OCI-LY1 (cell line): ENCODE measurements around the gene CD244.

ENCODE experiments used
- H2AFZ ChIP-seq: fragments of 200-600 bp; sonication (generic), shearing (Covaris generic); 2 replicates; pipeline ENCODE4 v1.6.0; 2014; ENCODE audit warnings: antibody characterized with exemption, mild to moderate bottlenecking, low read length
- H3F3A ChIP-seq: fragments of 200-600 bp; sonication (generic), shearing (Covaris generic); 2 replicates; pipeline ENCODE4 v1.6.0; 2014; ENCODE audit warnings: mild to moderate bottlenecking, antibody characterized with exemption, low read length, moderate library complexity; ENCODE audit not compliant: insufficient read depth
- H3K27ac ChIP-seq: fragments of 200-600 bp; sonication (generic); 2 replicates; pipeline ENCODE4 v1.5.1; 2014; ENCODE audit warnings: low read length, mixed run types, mild to moderate bottlenecking, low read depth; ENCODE audit not compliant: poor library complexity, severe bottlenecking
- H3K27me3 ChIP-seq: fragments of 200-600 bp; sonication (generic); 2 replicates; pipeline ENCODE4 v1.6.0; 2014; ENCODE audit warnings: antibody characterized with exemption, mild to moderate bottlenecking, low read length, moderate library complexity; ENCODE audit not compliant: insufficient read depth
- H3K36me3 ChIP-seq: fragments of 200-600 bp; sonication (generic); 2 replicates; pipeline ENCODE4 v1.6.1; 2014; ENCODE audit warnings: mild to moderate bottlenecking, antibody characterized with exemption, low read length, moderate library complexity, mixed read lengths; ENCODE audit not compliant: insufficient read depth
- H3K4me1 ChIP-seq: fragments of 200-600 bp; sonication (generic); 2 replicates; pipeline ENCODE4 v1.5.1; 2014; ENCODE audit warnings: mild to moderate bottlenecking, low read length, moderate library complexity; ENCODE audit not compliant: insufficient read depth, severe bottlenecking
- H3K4me2 ChIP-seq: fragments of 200-600 bp; sonication (generic), shearing (Covaris generic); 2 replicates; pipeline ENCODE4 v1.6.1; 2014; ENCODE audit warnings: low read length
- H3K4me3 ChIP-seq: fragments of 200-600 bp; sonication (generic); 2 replicates; pipeline ENCODE4 v1.5.1; 2014; ENCODE audit warnings: low read length, low read depth, mild to moderate bottlenecking, mixed read lengths; ENCODE audit not compliant: poor library complexity, severe bottlenecking
- H3K79me2 ChIP-seq: fragments of 200-600 bp; shearing (Covaris generic); 2 replicates; pipeline ENCODE4 v1.6.1; 2016; ENCODE audit warnings: mixed run types, low read length, mixed read lengths; ENCODE audit not compliant: insufficient read depth
- H3K9ac ChIP-seq: fragments of 200-600 bp; sonication (generic), shearing (Covaris generic); 2 replicates; pipeline ENCODE4 v1.6.1; 2014; ENCODE audit warnings: mild to moderate bottlenecking, low read length, mixed read lengths
- H3K9me2 ChIP-seq: fragments of 200-600 bp; sonication (generic), shearing (Covaris generic); 2 replicates; pipeline ENCODE4 v1.6.1; 2014; ENCODE audit warnings: low read depth, mild to moderate bottlenecking, low read length, mixed read lengths
- H3K9me3 ChIP-seq: fragments of 200-600 bp; shearing (Covaris generic); 2 replicates; pipeline ENCODE4 v1.6.1; 2014; ENCODE audit warnings: low read length, mixed read lengths
- H4K20me1 ChIP-seq: fragments of 200-600 bp; sonication (generic), shearing (Covaris generic); 2 replicates; pipeline ENCODE4 v1.6.0; 2016; ENCODE audit warnings: mild to moderate bottlenecking, low read length; ENCODE audit not compliant: insufficient read depth
- EZH2 ChIP-seq: fragments of 200-600 bp; sonication (generic), shearing (Covaris generic); IDR thresholded peaks from 2 replicates; pipeline ENCODE4 v1.8.0; 2017; ENCODE audit warnings: borderline replicate concordance, mixed run types, mild to moderate bottlenecking, antibody characterized with exemption, low read length, moderate library complexity, mixed read lengths
- TF ChIP-seq, protein P1 (sequence below): fragments of 200-600 bp; sonication (generic), shearing (Covaris generic); IDR thresholded peaks from 2 replicates; pipeline ENCODE4 v1.5.1; 2017; ENCODE audit warnings: mild to moderate bottlenecking, antibody characterized with exemption, low read length, moderate library complexity, mixed read lengths

The CD244 gene

DNA sequence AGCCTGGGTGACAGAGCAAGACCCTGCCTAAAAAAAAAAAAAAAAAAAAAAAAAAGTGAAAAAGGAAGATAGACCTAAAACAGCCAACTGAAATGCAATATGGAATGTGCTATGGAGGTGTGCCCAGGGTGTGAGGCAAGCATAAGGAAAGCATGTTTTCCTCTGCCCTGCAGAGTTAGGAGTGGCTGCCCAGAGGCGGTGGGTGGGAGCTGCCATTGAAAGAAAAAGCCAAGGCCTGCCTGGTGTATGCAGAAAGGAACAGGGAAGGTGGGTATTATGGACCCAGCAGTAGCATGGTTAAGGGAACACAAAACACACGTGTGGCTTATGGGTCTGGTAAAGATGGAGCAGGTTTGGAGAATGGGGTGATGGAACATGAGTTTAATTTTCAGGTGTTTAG is 8.9 kb downstream of the CD244 start:
- Histone ChIP-seq H3K4me3 (no peak overlapping the region), H3F3A (no peaks in the 10 kb centered on the region), H2AFZ (no peak overlapping the region), H3K27me3 (no peaks in the 10 kb centered on the region), H3K4me2 (no peak overlapping the region), H3K9ac (no peak overlapping the region), H3K9me3 (0 out of 2 replicates have a peak, but pooled peaks cover 3% of the 10 kb centered on the region), H3K27ac (no peak overlapping the region), H3K36me3 (no peaks in the 10 kb centered on the region), H3K4me1 (no peaks in the 10 kb centered on the region), H3K79me2 (no peaks in the 10 kb centered on the region), H3K9me2 (no peaks in the 10 kb centered on the region), H4K20me1 (no peaks in the 10 kb centered on the region)
- no peak for TF ChIP-seq EZH2
- TF ChIP-seq, protein P1, sequence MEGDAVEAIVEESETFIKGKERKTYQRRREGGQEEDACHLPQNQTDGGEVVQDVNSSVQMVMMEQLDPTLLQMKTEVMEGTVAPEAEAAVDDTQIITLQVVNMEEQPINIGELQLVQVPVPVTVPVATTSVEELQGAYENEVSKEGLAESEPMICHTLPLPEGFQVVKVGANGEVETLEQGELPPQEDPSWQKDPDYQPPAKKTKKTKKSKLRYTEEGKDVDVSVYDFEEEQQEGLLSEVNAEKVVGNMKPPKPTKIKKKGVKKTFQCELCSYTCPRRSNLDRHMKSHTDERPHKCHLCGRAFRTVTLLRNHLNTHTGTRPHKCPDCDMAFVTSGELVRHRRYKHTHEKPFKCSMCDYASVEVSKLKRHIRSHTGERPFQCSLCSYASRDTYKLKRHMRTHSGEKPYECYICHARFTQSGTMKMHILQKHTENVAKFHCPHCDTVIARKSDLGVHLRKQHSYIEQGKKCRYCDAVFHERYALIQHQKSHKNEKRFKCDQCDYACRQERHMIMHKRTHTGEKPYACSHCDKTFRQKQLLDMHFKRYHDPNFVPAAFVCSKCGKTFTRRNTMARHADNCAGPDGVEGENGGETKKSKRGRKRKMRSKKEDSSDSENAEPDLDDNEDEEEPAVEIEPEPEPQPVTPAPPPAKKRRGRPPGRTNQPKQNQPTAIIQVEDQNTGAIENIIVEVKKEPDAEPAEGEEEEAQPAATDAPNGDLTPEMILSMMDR: no peak

DNA sequence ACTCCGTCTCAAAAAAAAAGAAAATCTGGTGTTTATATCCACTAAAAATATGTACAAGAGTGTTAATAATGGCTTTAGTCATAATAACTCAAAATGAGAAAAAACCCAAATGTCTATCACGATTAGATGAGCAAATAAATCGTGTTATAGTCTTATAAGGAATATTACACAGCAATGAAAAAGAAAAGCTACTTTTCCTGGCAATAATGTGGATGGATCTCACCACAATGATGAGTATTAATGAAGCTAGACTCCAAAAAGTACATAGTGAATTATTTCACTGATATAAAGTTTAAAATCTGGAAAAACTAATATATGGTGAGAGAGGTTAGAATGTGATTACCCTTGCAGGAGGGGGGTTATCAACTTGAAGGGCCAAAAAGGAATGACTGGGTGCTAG is 9.7 kb downstream of the CD244 start:
- H3K9me3 ChIP-seq: 0 out of 2 replicates have a peak, but pooled peaks cover 3% of the 10 kb centered on the region
- H3K9ac ChIP-seq: no peak overlapping the region
- H4K20me1 ChIP-seq: no peaks in the 10 kb centered on the region
- H3K4me3 ChIP-seq: no peak overlapping the region
- no peaks in the 10 kb centered on the region for H3K36me3 ChIP-seq
- H3K4me2 ChIP-seq: no peak overlapping the region
- no peaks in the 10 kb centered on the region for H3K79me2 ChIP-seq
- TF ChIP-seq, protein P1: no peak
- TF ChIP-seq EZH2: no peak
- no peaks in the 10 kb centered on the region for H3K27me3 ChIP-seq
- no peaks in the 10 kb centered on the region for H3F3A ChIP-seq
- no peaks in the 10 kb centered on the region for H3K4me1 ChIP-seq
- H3K27ac ChIP-seq: no peak overlapping the region
- no peak overlapping the region for H2AFZ ChIP-seq
- no peaks in the 10 kb centered on the region for H3K9me2 ChIP-seq

DNA sequence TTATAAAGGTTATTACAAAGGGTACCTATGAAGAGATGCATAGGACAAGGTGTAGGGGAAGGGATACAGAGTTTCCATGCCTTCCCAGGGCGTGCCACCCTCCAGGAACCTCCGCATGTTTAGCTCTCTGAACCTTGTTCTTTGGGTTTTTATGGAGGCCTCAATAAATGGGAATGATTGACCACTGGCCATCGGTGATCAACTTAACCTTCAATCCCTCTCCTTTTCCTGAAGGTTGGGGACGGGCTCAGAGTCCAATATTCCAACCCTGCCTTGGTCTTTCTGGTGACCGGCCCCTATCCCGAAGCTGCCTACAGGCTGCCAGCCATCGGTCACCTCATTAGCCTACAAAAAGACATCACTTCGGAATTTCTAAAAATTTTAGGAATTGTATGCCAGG is 11.7 kb downstream of the CD244 start:
- no peaks in the 10 kb centered on the region for H3F3A ChIP-seq
- 0 out of 2 replicates have a peak, but pooled peaks cover 3% of the 10 kb centered on the region for H3K9me3 ChIP-seq
- TF ChIP-seq, protein P1: no peak
- TF ChIP-seq EZH2: no peak
- no peak overlapping the region for H3K4me3 ChIP-seq
- H3K27ac ChIP-seq: no peak overlapping the region
- no peaks in the 10 kb centered on the region for H3K79me2 ChIP-seq
- H3K4me1 ChIP-seq: no peaks in the 10 kb centered on the region
- H3K9ac ChIP-seq: no peak overlapping the region
- H3K9me2 ChIP-seq: no peaks in the 10 kb centered on the region
- no peaks in the 10 kb centered on the region for H3K36me3 ChIP-seq
- H2AFZ ChIP-seq: no peak overlapping the region
- no peak overlapping the region for H3K4me2 ChIP-seq
- no peaks in the 10 kb centered on the region for H3K27me3 ChIP-seq
- no peaks in the 10 kb centered on the region for H4K20me1 ChIP-seq
